Fibroblast of pulmonary artery (primary cell): Measurements from ENCODE around the gene MYOC.
A peak's percentile ranks its signal among the peaks of the same experiment; 100 is the strongest.

Experiments
- DNase-seq: peaks from one replicate; pipeline ENCODE4 v3.0.0-alpha.2; 2010; ENCODE audit warnings: low read depth
- H3K4me3 ChIP-seq: replicated peaks from 2 replicates; pipeline ENCODE4 v1.5.1; 2011; ENCODE audit warnings: low read depth, mild to moderate bottlenecking, control low read depth, low read length, moderate library complexity
- TF ChIP-seq, protein P1 (sequence below): IDR thresholded peaks from 2 replicates; pipeline ENCODE4 v1.5.1; 2011; ENCODE audit warnings: mild to moderate bottlenecking, control low read depth, low read length, inconsistent platforms; ENCODE audit errors: missing control alignments

MYOC gene

DNA sequence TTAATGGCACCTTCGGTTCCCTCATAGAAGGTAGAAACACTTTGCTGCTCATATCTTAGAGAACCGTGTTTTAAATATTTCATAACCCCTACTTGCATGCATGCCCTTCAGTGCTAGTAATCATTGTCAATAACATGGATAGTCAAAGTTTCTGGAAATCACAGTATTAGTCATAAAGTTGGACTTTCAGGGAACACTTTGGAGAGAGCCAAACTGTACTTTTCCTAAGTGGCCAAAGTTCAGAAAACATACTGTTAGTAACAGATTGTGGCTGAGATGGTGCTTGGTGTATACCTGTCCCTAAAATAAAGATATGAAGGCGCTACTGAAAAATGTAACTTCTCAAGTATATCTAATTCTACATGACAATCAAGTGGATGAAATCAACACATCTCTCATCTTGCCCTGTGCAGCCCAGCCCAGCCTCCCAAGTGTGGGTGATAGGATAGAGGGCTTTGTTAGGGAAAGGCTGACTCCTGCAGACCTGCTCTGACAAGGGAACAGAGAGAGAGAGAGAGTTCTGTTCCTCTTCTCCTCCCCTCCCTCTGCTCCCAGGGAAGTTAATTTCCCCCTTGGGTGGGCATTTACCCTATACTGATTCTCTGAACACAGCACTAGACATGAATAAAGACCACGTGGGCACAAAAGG is 14.4 kb downstream of the MYOC start:
- H3K4me3 ChIP-seq, result no peak overlapping the region
- DNase-seq, result no peak
- TF ChIP-seq, protein P1, sequence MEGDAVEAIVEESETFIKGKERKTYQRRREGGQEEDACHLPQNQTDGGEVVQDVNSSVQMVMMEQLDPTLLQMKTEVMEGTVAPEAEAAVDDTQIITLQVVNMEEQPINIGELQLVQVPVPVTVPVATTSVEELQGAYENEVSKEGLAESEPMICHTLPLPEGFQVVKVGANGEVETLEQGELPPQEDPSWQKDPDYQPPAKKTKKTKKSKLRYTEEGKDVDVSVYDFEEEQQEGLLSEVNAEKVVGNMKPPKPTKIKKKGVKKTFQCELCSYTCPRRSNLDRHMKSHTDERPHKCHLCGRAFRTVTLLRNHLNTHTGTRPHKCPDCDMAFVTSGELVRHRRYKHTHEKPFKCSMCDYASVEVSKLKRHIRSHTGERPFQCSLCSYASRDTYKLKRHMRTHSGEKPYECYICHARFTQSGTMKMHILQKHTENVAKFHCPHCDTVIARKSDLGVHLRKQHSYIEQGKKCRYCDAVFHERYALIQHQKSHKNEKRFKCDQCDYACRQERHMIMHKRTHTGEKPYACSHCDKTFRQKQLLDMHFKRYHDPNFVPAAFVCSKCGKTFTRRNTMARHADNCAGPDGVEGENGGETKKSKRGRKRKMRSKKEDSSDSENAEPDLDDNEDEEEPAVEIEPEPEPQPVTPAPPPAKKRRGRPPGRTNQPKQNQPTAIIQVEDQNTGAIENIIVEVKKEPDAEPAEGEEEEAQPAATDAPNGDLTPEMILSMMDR, result no peak

DNA sequence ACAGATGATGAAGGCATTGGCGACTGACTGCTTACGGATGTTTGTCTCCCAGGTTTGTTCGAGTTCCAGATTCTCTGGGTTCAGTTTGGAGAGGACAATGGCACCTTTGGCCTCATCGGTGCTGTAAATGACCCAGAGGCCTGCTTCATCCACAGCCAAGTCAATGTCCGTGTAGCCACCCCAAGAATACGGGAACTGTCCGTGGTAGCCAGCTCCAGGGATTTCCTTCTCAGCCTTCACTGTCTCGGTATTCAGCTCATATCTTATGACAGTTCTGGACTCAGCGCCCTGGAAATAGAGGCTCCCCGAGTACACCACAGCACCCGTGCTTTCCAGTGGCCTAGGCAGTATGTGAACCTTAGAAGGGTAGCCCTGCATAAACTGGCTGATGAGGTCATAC is 16.3 kb downstream of the MYOC start:
- DNase-seq, result peak; percentile 16
- H3K4me3 ChIP-seq, result no peak overlapping the region
- TF ChIP-seq, protein P1, result no peak

DNA sequence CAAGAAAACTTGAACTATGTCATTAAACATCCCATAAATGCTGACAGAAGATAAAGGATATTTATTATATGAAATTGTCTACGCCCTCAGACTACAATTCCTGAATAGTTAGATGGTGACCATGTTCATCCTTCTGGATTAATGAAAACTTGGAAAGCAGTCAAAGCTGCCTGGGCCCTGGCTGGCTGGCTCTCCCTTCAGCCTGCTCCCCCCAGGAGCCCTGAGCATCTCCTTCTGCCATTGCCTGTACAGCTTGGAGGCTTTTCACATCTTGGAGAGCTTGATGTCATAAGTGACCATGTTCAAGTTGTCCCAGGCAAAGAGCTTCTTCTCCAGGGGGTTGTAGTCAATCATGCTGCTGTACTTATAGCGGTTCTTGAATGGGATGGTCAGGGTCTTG is 16.8 kb downstream of the MYOC start:
- H3K4me3 ChIP-seq, result no peak overlapping the region
- TF ChIP-seq, protein P1, result no peak
- DNase-seq, result no peak

DNA sequence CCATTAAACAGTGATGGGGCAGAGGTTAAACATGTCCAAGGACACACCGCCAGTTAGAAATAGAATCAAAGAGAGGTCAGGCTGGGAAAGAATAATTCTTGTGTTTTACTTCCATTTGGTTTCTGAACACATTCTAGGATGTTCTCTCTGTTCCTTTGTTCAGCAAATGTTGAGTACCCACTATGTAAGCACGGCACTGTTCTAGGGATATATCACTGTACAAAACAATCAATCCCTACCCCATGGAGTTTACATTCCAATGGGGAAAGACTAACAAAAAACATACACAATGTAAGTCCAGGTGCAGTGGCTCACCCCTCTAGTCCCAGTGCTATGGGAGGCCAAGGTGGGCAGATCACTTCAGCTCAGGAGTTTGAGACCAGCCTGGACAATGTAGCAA is 24.3 kb downstream of the MYOC start:
- no peak overlapping the region for H3K4me3 ChIP-seq
- TF ChIP-seq, protein P1, result no peak
- no peak for DNase-seq

DNA sequence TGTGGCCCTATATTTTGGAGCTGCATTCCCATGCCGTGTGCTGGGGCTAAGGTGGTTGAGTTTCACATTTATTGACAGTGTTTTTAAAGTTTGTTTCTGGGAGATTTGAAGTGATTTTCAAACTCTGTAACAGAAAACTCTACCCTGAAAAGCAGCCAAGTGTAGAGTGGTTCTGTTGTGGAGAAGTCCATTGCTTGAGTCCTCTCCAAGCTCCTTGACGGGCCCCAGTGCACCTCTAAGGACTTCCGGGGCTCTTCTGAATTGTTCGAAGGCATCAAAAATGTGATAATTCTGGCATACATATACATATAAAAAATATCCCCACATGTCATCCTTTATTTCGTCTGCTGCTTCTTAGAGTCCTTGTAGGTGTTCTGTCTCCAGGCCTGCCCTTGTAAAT is 25.5 kb downstream of the MYOC start:
- TF ChIP-seq, protein P1, result no peak
- no peak for DNase-seq
- no peak overlapping the region for H3K4me3 ChIP-seq

DNA sequence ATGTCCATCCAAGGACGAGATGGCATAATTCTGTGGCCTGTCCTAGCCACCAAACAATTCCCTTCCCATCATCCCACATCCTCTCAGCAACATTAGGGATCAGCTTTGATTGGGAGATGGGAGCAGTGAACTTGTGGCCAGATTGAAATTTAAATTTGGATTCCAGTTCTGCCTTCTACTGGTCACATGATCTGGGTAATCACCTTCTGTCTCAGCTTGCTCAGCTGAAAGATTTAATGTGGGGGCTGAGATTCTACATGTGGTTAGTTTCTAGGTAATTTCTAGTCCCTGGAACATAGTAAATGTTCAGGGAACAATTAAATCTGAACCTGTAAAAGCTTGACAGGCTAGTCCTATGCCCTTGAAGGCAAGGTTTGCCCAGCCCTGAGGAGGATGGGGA is 27.3 kb downstream of the MYOC start:
- DNase-seq, result no peak
- H3K4me3 ChIP-seq, result no peak overlapping the region
- TF ChIP-seq, protein P1, result no peak

DNA sequence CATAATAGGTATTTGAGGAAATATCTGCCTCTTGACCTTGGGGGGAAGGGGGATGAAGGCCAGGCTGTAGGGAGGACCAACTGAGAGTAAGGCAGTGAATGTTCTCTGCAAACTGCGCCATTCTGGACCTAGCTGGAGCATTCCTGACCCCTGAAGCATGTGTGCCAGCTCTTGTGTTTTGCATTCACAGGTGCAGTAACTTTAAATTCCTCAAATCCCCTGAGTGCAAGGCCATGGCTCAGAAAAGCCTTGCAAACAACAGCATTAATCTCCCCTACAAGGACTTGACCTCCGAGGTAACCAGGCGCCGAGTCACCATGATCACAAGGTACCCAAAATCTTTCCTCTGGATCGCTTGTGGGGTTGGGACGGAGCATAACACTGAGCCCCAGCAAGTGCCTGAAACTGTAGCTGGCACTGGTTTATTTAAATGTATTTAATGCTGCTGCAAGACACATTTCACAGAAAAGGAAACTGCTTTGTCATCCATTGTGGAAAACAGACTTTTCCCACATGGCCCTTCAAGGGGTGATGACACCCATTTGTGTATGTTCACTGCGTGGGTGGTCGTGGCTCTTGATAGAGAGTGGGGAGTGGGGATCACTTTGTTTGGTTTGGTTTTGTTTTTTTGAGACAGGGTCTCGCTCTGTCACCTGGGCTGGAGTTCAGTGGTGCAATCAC is 28.7 kb downstream of the MYOC start:
- TF ChIP-seq, protein P1, result no peak
- DNase-seq, result no peak
- no peak overlapping the region for H3K4me3 ChIP-seq
